Esophagus squamous epithelium (tissue), 5 donors: ENCODE data around the gene SMS. TPM values are rescaled to one million over a fixed set of nuclear protein-coding genes. Genes with fewer than 3 reads are reported as not detected.

Experiments
- DNase-seq: peaks from one replicate; lab custom pipeline; 2025; lab: John Stamatoyannopoulos, UW
- H3K27ac ChIP-seq, 4 donors: fragments of 200-600 bp; sonication (generic); one replicate each; pipeline ENCODE4 v1.5.1; 2016 to 2019; ENCODE audit warnings: mild to moderate bottlenecking in 1 of 4
- H3K27me3 ChIP-seq, 4 donors: fragments of 200-600 bp; sonication (generic); 1 replicate in 3 of 4; 2 replicates in 1 of 4; pipeline versions ENCODE4 v1.5.1 to v1.6.0; 2017 to 2021; ENCODE audit warnings: antibody characterized with exemption in 1 of 4
- H3K36me3 ChIP-seq, 3 donors: fragments of 200-600 bp; sonication (generic); one replicate each; pipeline ENCODE4 v1.5.1; 2016 to 2019
- H3K4me1 ChIP-seq, 3 donors: fragments of 200-600 bp; sonication (generic); one replicate each; pipeline ENCODE4 v1.5.1; 2017 to 2019
- H3K4me3 ChIP-seq, 4 donors: fragments of 200-600 bp; sonication (generic); 1 replicate in 3 of 4; 2 replicates in 1 of 4; pipeline ENCODE4 v1.5.1; 2016 to 2019; ENCODE audit warnings: mild to moderate bottlenecking in 2 of 4, moderate library complexity in 1 of 4
- H3K9me3 ChIP-seq, 3 donors: fragments of 200-600 bp; sonication (generic); one replicate each; pipeline ENCODE4 v1.5.1; 2016 to 2019
- CTCF ChIP-seq, 6 experiments: fragments of 450-650 bp in 4 of 6; fragments of 200-600 bp in 2 of 6; sonication (generic) in 2 of 6; IDR thresholded peaks; one replicate each; pipeline ENCODE4 v1.5.1; 2016 to 2019; ENCODE audit warnings: antibody characterized with exemption in 6 of 6, mild to moderate bottlenecking in 4 of 6, moderate library complexity in 4 of 6
- POLR2A ChIP-seq, 4 donors: fragments of 450-650 bp; IDR thresholded peaks; one replicate each; pipeline ENCODE4 v1.6.1; 2017; ENCODE audit warnings: antibody characterized with exemption in 4 of 4, mild to moderate bottlenecking in 4 of 4, moderate library complexity in 3 of 4
- WGBS, 2 donors: methylation state at CpG; one replicate each; pipeline ENCODE4 v1.1.5; 2018; 5-methylcytosine and 5-hydroxymethylcytosine counted together
- intact Hi-C: fragments of 100-400 bp; cut with DNase I; formaldehyde crosslinking; loops from one replicate; pipeline ENCODE4 v1.15.0; 2022
- total RNA-seq, 4 donors: library from RNA; depleted of rRNA; stranded (reverse); fragments of >200 nt; gene quantifications; one replicate each; pipeline ENCODE4 v1.1.0, GENCODE V29; 2016
- donor health status: DM: yes; HTN: yes; CAD: no.

The SMS gene
- 10 to 100 TPM; 19.0 to 46.7 (median 31.3) TPM for total RNA-seq

GRCh38 chrX:21940356-21940829, at the start of gene SMS:
TSS of gene SMS (plus strand) at chrX:21940709. CDS start at chrX:21940825, 116 bp downstream.
- DNase-seq = no peak
- TF ChIP-seq CTCF (IDR thresholded peaks at IDR 0.05) (no peak), POLR2A (IDR thresholded peaks at IDR 0.05) (peak in 2 of 4 donors; percentile 33 to 62)
- no peaks in the 10 kb centered on the region for H3K9me3 ChIP-seq
- intact Hi-C loops = no loop called here
- WGBS, 2 donors = 48% methylated on average over 13 of the region's 46 CpGs; no CpG with 5 or more reads in 1 of the 2 donors
- H3K4me3 ChIP-seq = peak within 1 kb of the TSS; percentile 47 to 79 (median 60)
- H3K36me3 ChIP-seq = no peaks in the 10 kb centered on the region
- H3K4me1 ChIP-seq = peaks cover 0 to 26% (median 6%) of the 10 kb centered on the region in 3 donors
- peak within 1 kb of the TSS; percentile 69 to 89 (median 78) for H3K27ac ChIP-seq
- H3K27me3 ChIP-seq = no peaks in the 10 kb centered on the region

- no peak overlapping the region for H3K4me3 ChIP-seq
- no peaks in the 10 kb centered on the region for H3K9me3 ChIP-seq
- no peak for TF ChIP-seq POLR2A (IDR thresholded peaks at IDR 0.05)
- H3K4me1 ChIP-seq = peaks cover 0 to 4% (median 0%) of the 10 kb centered on the region in 3 donors
- DNase-seq = no peak
- H3K27me3 ChIP-seq = no peaks in the 10 kb centered on the region
- H3K27ac ChIP-seq = no peak overlapping the region
- no peaks in the 10 kb centered on the region for H3K36me3 ChIP-seq
- intact Hi-C loops = no loop called here
- WGBS, 2 donors = 44 to 49% methylated on average over 1 to 2 of the region's 2 CpGs
These were observed 35.2 kb upstream of the SMS start for GRCh38 chrX:21905313-21905712.

GRCh38 chrX:21905953-21906352, 34.6 kb upstream of the SMS start:
- no peak for TF ChIP-seq POLR2A (IDR thresholded peaks at IDR 0.05)
- TF ChIP-seq CTCF (IDR thresholded peaks at IDR 0.05) = no peak
- Histone ChIP-seq H3K36me3 (no peaks in the 10 kb centered on the region), H3K9me3 (no peaks in the 10 kb centered on the region), H3K27ac (no peak overlapping the region), H3K27me3 (no peaks in the 10 kb centered on the region), H3K4me1 (peaks cover 0 to 4% (median 0%) of the 10 kb centered on the region in 3 donors), H3K4me3 (no peak overlapping the region)
- DNase-seq = no peak
- 77 to 88% methylated on average over 3 of the region's 3 CpGs for WGBS, 2 donors
- intact Hi-C loops = no loop called here

DNA sequence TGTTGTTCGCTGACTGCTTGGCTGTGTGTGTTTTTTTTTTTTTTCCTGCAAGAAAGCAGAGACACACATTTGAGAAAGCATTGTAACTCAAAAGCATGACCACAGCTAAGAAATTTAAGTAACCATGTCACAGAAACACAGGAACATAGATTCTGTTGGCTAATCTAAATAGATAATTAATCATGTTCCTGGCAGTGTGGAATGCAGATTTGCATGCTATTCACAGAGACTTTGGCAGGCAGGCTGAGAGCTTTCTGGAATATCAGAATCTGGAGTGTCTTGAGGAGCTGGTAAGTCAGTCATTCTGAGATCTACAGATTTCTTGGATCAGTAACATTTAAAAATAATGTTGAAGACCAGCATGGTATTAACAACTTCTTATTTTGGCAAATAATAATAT, 33.2 kb upstream of the SMS start:
- H3K27me3 ChIP-seq = no peaks in the 10 kb centered on the region
- no peak for DNase-seq
- TF ChIP-seq CTCF (IDR thresholded peaks at IDR 0.05) = no peak
- no peak for TF ChIP-seq POLR2A (IDR thresholded peaks at IDR 0.05)
- H3K36me3 ChIP-seq = no peaks in the 10 kb centered on the region
- intact Hi-C loops = no loop called here
- H3K9me3 ChIP-seq = no peaks in the 10 kb centered on the region
- no peak overlapping the region for H3K4me3 ChIP-seq
- 10 to 38% methylated on average over 1 of the region's 1 CpG for WGBS, 2 donors
- no peak overlapping the region for H3K27ac ChIP-seq
- peaks cover 0 to 4% (median 0%) of the 10 kb centered on the region in 3 donors for H3K4me1 ChIP-seq

- TF ChIP-seq POLR2A (IDR thresholded peaks at IDR 0.05) (no peak), CTCF (IDR thresholded peaks at IDR 0.05) (no peak)
- Histone ChIP-seq H3K36me3 (no peaks in the 10 kb centered on the region), H3K27me3 (no peaks in the 10 kb centered on the region), H3K27ac (no peak overlapping the region), H3K9me3 (no peaks in the 10 kb centered on the region), H3K4me1 (peaks cover 0 to 4% (median 0%) of the 10 kb centered on the region in 3 donors), H3K4me3 (no peak overlapping the region)
- no peak for DNase-seq
- intact Hi-C loops = no loop called here
- 88 to 89% methylated on average over 4 of the region's 4 CpGs for WGBS, 2 donors
These were observed 29.0 kb upstream of the SMS start for GRCh38 chrX:21911481-21911880.
